A673 (cell line): Measurements from ENCODE around the gene TRAPPC6A. TPM values are rescaled to one million over a fixed set of nuclear protein-coding genes. Genes with fewer than 3 reads are reported as not detected.

Experiments used
- BruUV-seq: library from RNA; stranded (reverse); fragments of 400-500 nt; replicated peaks from 2 replicates; lab custom pipeline; 2021; lab: Mats Ljungman, UMichigan
- CTCF ChIA-PET: fragments of 300-600 bp; sonication (Branson Sonifier 250); formaldehyde crosslinking; loops from one replicate; lab custom pipeline; 2022; ENCODE audit warnings: antibody characterized with exemption; lab: Charles Lee
- POLR2A ChIA-PET: fragments of 300-600 bp; sonication (Branson Sonifier 250); formaldehyde crosslinking; loops from one replicate; lab custom pipeline; 2022; ENCODE audit warnings: antibody characterized with exemption; ENCODE audit not compliant: low non-redundant PET; lab: Charles Lee
- DNase-seq: peaks from one replicate; pipeline ENCODE4 v3.0.0-alpha.2; 2015; ENCODE audit warnings: low spot score
- H3K27ac ChIP-seq: fragments of 200-600 bp; sonication (generic); 2 replicates; pipeline ENCODE4 v1.5.1; 2016; ENCODE audit warnings: mixed run types, low read depth, mild to moderate bottlenecking, mixed read lengths, antibody characterized with exemption, low read length; ENCODE audit not compliant: poor library complexity, severe bottlenecking
- H3K27me3 ChIP-seq: fragments of 200-600 bp; sonication (generic); replicated peaks from 2 replicates; pipeline ENCODE4 v1.6.1; 2017; ENCODE audit warnings: mixed run types, low read depth, mild to moderate bottlenecking, mixed read lengths, antibody characterized with exemption, low read length; ENCODE audit not compliant: insufficient read depth, poor library complexity
- H3K36me3 ChIP-seq: fragments of 200-600 bp; sonication (generic); 2 replicates; pipeline ENCODE4 v1.6.1; 2016; ENCODE audit warnings: mixed run types, mild to moderate bottlenecking, mixed read lengths, antibody characterized with exemption, low read length; ENCODE audit not compliant: insufficient read depth, poor library complexity, severe bottlenecking
- H3K4me1 ChIP-seq: fragments of 200-600 bp; sonication (generic); 2 replicates; pipeline ENCODE4 v1.6.1; 2017; ENCODE audit warnings: mixed run types, mild to moderate bottlenecking, mixed read lengths, antibody characterized with exemption, low read length; ENCODE audit not compliant: insufficient read depth, poor library complexity, severe bottlenecking
- H3K4me3 ChIP-seq: fragments of 200-600 bp; sonication (generic); 2 replicates; pipeline ENCODE4 v1.5.1; 2016; ENCODE audit warnings: low read depth, mixed run types, mild to moderate bottlenecking, mixed read lengths, low read length; ENCODE audit not compliant: poor library complexity, severe bottlenecking
- H3K9me3 ChIP-seq: fragments of 200-600 bp; sonication (generic); 2 replicates; pipeline ENCODE4 v1.6.1; 2016; ENCODE audit warnings: mixed run types, low read depth, mild to moderate bottlenecking, mixed read lengths, antibody characterized with exemption, low read length; ENCODE audit not compliant: poor library complexity, severe bottlenecking
- CTCF ChIP-seq: fragments of 300-800, 200-600 bp; sonication (generic); conservative IDR thresholded peaks from 2 replicates; pipeline ENCODE4 v1.5.1; 2017; ENCODE audit warnings: low read depth, mild to moderate bottlenecking, antibody characterized with exemption, low read length, moderate library complexity, mixed read lengths
- EZH2 ChIP-seq: fragments of 200-600 bp; sonication (generic); IDR thresholded peaks from 2 replicates; pipeline ENCODE4 v1.6.1; 2017; ENCODE audit warnings: borderline replicate concordance, low read depth, mild to moderate bottlenecking, mixed read lengths, antibody characterized with exemption, low read length; ENCODE audit not compliant: poor library complexity, severe bottlenecking
- intact Hi-C: fragments of 100-400 bp; cut with micrococcal nuclease; formaldehyde crosslinking; loops from one replicate; pipeline ENCODE4 v1.10.0; 2022; ENCODE audit not compliant: unreplicated experiment
- total RNA-seq: library from RNA; stranded (reverse); gene quantifications from 2 replicates; pipeline ENCODE4 v1.2.3, GENCODE V29; 2021

Gene TRAPPC6A
- total RNA-seq, 1 experiment from 2014 or later, result 5.8 TPM

GRCh38 chr19:45130236-45130635, 47.8 kb downstream of the TRAPPC6A start:
- TF ChIP-seq EZH2, result no peak
- no peak for TF ChIP-seq CTCF
- POLR2A ChIA-PET, result no interaction called here
- H3K27ac ChIP-seq, result no peak overlapping the region
- no peak overlapping the region for H3K4me3 ChIP-seq
- intact Hi-C loops, result no loop called here
- H3K27me3 ChIP-seq, result no peaks in the 10 kb centered on the region
- H3K36me3 ChIP-seq, result no peaks in the 10 kb centered on the region
- H3K4me1 ChIP-seq, result peaks cover 8% of the 10 kb centered on the region
- no TSS peak for BruUV-seq
- H3K9me3 ChIP-seq, result no peaks in the 10 kb centered on the region
- CTCF ChIA-PET, result no interaction called here
- no peak for DNase-seq

- CTCF ChIA-PET, result no interaction called here
- Histone ChIP-seq H3K27ac (no peak overlapping the region), H3K27me3 (no peaks in the 10 kb centered on the region), H3K36me3 (no peaks in the 10 kb centered on the region), H3K4me3 (no peak overlapping the region), H3K9me3 (no peaks in the 10 kb centered on the region), H3K4me1 (peaks cover 12% of the 10 kb centered on the region)
- TF ChIP-seq CTCF (no peak), EZH2 (no peak)
- intact Hi-C loops, result no loop called here
- POLR2A ChIA-PET, result no interaction called here
- DNase-seq, result no peak
- no TSS peak for BruUV-seq
Measured at GRCh38 chr19:45128806-45129205, 49.2 kb downstream of the TRAPPC6A start.

- no peak for TF ChIP-seq EZH2
- TF ChIP-seq CTCF, result no peak
- CTCF ChIA-PET, result no interaction called here
- POLR2A ChIA-PET, result no interaction called here
Measured at GRCh38 chr19:45128146-45128545, 49.9 kb downstream of the TRAPPC6A start.

More at GRCh38 chr19:45128146-45128545, 49.9 kb downstream of the TRAPPC6A start:
- no peaks in the 10 kb centered on the region for H3K36me3 ChIP-seq
- no peak overlapping the region for H3K27ac ChIP-seq
- BruUV-seq, result no TSS peak
- no peaks in the 10 kb centered on the region for H3K9me3 ChIP-seq
- no peak for DNase-seq
- H3K4me3 ChIP-seq, result no peak overlapping the region
- H3K27me3 ChIP-seq, result no peaks in the 10 kb centered on the region
- intact Hi-C loops, result no loop called here
- peaks cover 18% of the 10 kb centered on the region for H3K4me1 ChIP-seq
